Measurements from ENCODE around the gene RFFL.

DNA sequence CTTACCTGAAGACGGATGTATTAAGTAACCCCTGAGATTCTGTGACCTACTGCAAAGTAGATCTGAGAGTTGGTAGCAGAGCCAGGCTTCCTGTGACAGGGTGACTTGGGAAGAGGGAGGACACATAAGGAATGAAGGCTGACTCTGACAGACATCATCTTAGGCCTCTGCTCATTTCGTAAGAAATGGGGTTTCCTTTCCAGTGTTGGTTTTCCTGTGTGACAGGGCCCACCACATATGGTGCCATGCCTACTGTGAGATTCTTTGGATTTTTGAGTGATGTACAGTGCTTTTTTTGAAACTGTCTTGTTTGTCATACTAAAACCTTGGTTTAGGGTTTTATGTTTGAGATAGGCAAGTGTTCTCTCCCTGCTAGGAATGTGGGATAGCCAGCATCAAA, 70.5 kb downstream of the RFFL start:
- TF ChIP-seq, protein P1, sequence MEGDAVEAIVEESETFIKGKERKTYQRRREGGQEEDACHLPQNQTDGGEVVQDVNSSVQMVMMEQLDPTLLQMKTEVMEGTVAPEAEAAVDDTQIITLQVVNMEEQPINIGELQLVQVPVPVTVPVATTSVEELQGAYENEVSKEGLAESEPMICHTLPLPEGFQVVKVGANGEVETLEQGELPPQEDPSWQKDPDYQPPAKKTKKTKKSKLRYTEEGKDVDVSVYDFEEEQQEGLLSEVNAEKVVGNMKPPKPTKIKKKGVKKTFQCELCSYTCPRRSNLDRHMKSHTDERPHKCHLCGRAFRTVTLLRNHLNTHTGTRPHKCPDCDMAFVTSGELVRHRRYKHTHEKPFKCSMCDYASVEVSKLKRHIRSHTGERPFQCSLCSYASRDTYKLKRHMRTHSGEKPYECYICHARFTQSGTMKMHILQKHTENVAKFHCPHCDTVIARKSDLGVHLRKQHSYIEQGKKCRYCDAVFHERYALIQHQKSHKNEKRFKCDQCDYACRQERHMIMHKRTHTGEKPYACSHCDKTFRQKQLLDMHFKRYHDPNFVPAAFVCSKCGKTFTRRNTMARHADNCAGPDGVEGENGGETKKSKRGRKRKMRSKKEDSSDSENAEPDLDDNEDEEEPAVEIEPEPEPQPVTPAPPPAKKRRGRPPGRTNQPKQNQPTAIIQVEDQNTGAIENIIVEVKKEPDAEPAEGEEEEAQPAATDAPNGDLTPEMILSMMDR (IDR thresholded peaks at IDR 0.05) = no peak
- TF ChIP-seq POLR2AphosphoS5 (IDR thresholded peaks at IDR 0.05) = no peak
- no peak for TF ChIP-seq POLR2A (IDR thresholded peaks at IDR 0.05)
